GM18505 (cell line): ENCODE measurements around the gene CSMD2.

Source experiments
- ATAC-seq: cut with Tn5 transposase; IDR thresholded peaks from one replicate; pipeline ENCODE4 v1.9.1; 2021; ENCODE audit not compliant: unreplicated experiment
- POLR2A ChIP-seq: IDR thresholded peaks from 4 replicates; pipeline ENCODE4 v1.6.1; 2011; ENCODE audit warnings: borderline replicate concordance; ENCODE audit not compliant: insufficient read depth, insufficient read length; ENCODE audit errors: extremely low read depth

CSMD2 gene

DNA sequence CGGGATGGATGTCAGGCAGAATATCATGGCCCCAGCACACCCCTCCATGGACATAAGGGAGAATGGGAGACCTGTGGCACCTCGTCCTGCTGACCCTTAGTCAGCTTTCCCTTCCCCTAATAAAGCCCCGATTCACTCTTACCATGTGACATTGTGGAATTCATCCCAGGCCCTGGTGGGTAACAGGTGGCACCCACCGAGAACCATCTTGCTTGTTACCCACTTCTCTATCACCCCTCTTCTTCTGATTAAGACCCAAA lies 32.9 kb downstream of the CSMD2 start:
- TF ChIP-seq POLR2A: no peak
- no peak for ATAC-seq

DNA sequence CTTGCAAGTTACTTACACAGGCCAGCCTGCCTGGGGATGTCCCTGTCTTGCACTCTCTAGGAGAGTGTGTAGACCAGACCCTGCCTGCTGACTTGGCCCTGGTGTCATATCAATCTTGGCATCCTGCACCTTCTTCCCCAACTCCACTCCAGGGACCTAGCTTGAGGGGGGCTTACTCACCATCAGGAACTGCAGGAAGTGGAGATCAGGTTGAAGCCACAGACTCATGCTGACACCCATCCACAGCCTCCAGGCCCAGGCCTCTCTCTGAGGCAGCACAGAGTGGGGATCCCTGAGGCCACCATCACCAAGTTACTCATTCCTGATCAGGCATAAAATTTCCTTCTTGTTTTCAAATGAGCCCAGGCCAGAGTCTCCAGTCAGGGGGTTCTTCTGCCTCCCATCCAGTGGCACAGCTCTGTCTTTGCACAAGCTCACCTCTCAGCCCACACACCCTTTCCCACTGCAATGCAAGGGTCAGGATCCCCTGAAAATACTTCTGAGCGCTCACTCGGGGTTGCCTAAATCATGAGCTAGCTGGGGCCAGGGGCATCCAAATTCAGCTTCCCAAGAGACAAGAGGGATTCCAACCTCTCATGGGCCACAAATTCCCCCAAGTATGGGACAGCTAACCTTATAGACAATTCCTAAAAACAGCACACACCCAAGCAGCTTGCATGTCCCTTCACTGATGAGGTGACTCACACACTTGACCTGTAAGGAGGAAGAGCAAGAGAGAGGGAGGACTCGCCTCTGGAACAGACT lies 33.5 kb downstream of the CSMD2 start:
- TF ChIP-seq POLR2A: no peak
- ATAC-seq: no peak

DNA sequence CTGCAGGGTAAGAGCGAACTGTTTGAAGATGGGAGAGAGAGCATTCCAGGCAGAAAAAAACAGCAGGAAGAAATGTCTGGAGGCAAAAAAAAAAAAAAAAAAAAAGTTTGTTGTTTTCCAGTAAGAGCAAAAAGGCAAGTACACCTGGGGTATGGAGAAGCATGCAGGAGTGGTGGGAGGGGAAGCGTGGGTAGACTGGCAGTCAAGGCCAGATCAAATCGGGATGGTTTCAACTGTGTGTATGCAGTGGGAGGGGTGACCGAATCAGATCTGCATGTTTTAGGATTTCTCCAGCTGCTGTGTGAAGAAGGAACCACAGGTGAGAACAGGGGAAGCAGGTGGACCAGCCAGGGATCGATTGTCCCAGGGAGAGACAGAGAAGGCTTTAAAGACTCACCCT lies 34.7 kb downstream of the CSMD2 start:
- ATAC-seq: no peak
- no peak for TF ChIP-seq POLR2A

DNA sequence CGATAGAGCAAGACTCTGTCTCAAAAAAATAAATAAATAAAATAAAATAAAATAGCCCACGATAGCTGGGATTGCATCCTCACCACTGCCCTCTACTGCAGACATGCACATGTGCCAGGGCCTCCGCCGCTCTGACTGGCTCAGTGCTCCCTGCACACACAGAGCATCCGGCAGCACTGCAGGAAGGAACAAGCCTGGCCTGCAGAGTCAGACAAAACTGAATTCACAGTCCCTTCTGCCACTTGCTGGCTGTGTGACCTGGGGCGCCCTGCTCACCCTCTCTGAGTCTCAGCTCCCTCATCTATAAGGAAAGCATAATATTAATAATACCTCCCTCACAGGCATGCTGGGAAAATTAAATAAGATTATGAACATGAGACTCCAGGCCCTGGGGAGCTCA lies 35.4 kb downstream of the CSMD2 start:
- ATAC-seq: no peak
- TF ChIP-seq POLR2A: no peak

- no peak for ATAC-seq
These were observed 36.7 kb downstream of the CSMD2 start for GRCh38 chr1:34128186-34128889.

GRCh38 chr1:34127006-34128000 lies 37.7 kb downstream of the CSMD2 start:
- no peak for TF ChIP-seq POLR2A
- no peak for ATAC-seq

More at GRCh38 chr1:34128186-34128889, 36.7 kb downstream of the CSMD2 start:
- TF ChIP-seq POLR2A: no peak

- TF ChIP-seq POLR2A: no peak
- ATAC-seq: no peak
These were observed 38.5 kb downstream of the CSMD2 start for GRCh38 chr1:34126486-34126885.

DNA sequence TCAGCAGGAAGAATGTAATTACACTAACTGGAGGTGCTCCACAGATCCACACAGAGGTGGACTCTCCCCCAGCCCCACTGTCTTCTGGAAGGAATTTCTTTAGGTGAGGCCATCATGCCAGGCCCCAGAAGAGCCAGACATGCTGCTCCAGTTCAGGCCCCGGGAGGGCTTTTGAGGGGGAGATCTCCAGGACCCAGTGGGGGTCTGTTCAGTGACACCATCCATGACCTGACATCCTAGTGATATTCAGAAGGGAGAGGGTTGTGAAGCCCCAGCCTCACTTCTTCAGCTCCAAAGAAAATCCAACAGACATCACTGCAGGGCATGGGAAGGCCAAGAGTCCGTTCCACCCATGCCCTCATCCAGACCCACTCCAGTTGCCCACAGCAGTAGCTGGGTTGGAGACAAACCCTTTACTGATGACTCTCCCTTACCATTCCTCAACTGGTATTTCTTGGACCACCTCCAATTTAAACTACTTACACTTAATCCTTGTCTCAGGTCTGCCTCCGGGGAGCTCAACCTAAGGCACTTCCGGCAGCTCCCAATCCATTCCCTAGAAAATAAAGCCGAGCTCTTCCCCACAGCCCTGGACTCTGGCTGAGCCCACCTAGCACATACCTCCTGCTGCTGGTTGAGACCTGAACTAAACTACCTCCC lies 39.2 kb downstream of the CSMD2 start:
- no peak for ATAC-seq
- TF ChIP-seq POLR2A: no peak

DNA sequence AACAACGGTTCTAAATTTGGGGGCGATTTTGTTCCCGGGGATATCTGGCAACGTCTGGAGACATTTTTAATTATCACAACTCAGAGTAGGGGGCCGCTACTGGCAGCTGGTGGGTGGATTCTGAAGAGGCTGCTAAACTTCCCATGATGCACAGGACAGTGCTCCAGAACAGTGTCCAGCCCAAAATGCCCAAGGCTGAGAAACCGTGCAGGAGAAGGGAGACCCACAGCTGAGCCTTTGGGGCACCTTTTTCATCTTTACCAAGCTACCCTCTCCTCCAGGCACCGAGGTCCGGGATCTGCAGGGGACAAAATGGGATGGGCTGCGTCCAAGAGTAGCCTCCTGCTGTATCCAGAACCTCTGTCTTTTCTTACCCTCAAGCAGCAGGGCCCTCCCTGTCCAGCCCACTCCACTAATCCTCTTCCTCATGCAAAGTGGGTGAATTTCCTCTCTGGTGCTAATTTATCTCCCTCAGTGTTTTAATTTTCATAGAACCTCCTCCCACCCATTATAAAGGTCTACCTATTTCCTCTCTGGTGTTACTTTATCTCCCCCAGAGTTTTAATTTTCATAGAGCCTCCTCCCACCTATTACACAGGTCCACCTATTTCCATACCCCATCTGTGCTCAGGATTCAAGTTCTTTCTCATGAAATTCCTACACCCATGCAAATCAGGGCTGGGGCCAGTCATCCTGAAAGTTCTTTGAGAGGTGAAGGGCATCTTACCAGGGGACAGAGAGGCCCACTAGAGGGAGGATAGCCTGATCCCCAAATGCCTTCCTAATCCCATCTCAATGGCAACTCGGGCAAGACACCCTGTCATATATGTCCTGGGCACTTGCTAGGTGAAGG lies 42.7 kb downstream of the CSMD2 start:
- no peak for ATAC-seq
- TF ChIP-seq POLR2A: no peak

- no peak for ATAC-seq
- TF ChIP-seq POLR2A: no peak
These were observed 49.8 kb downstream of the CSMD2 start for GRCh38 chr1:34115233-34115632.

GRCh38 chr1:34113887-34114286 lies 51.1 kb downstream of the CSMD2 start:
- no peak for ATAC-seq
- TF ChIP-seq POLR2A: no peak

- TF ChIP-seq POLR2A: no peak
- ATAC-seq: no peak
These were observed 51.7 kb downstream of the CSMD2 start for GRCh38 chr1:34113362-34113761.
